CD4-positive, alpha-beta T cell treated with Interferon alpha-2 for 1 hour (primary cell): ENCODE data around the gene FAM181B.

Experiments used
- DNase-seq, 2 donors: peaks; one replicate each; pipeline ENCODE4 v3.0.0-alpha.2; 2020 to 2022

FAM181B gene

GRCh38 chr11:82680252-82680651 lies 53.4 kb downstream of the FAM181B start:
- no peak for DNase-seq
